A549 (cell line): ENCODE data around the gene ZDHHC3. TPM values are rescaled to one million over a fixed set of nuclear protein-coding genes. Genes with fewer than 3 reads are reported as not detected.

Experiments
- ATAC-seq, 2 experiments: fragments of 200-7000 bp in 1 of 2; fragments of >200 bp in 1 of 2; cut with Nextera tagmentation in 1 of 2; cut with Tn5 transposase in 1 of 2; 3 replicates each; pipeline versions ENCODE4 v1.8.0 to v1.9.1; 2018 to 2020; ENCODE audit warnings: mild to moderate bottlenecking in 1 of 2, moderate library complexity in 1 of 2
- CTCF ChIA-PET: fragments of 300-600 bp; sonication (Branson Sonifier 250); formaldehyde crosslinking; extraction: SDS; loops from one replicate; lab custom pipeline; 2021; ENCODE audit warnings: antibody characterized with exemption, inconsistent platforms; lab: Yijun Ruan, JAX
- POLR2A ChIA-PET: fragments of 350-600 bp; formaldehyde crosslinking; extraction: SDS; loops from one replicate; lab custom pipeline; 2021; ENCODE audit warnings: antibody characterized with exemption, inconsistent platforms; lab: Yijun Ruan, JAX
- DNase-seq, 2 experiments: peaks; one replicate each; pipeline versions ENCODE4 v3.0.0 to v3.0.0-alpha.2; 2011 to 2016; ENCODE audit warnings: low read depth in 1 of 2, low spot score in 1 of 2
- FAIRE-seq: peaks from 2 replicates; lab custom pipeline; 2011; peaks lifted over from hg19 to GRCh38; lab: Jason Lieb, UNC
- H3K27ac ChIP-seq, 2 experiments: fragments of >200 bp; sonication (Bioruptor Twin); formaldehyde crosslinking; 3 replicates each; pipeline ENCODE4 v1.5.1; 2016 to 2017
- H3K4me1 ChIP-seq: fragments of >200 bp; sonication (Bioruptor Twin); formaldehyde crosslinking; 3 replicates; pipeline ENCODE4 v1.6.1; 2016
- H3K4me2 ChIP-seq: fragments of >200 bp; sonication (Bioruptor Twin); formaldehyde crosslinking; 3 replicates; pipeline ENCODE4 v1.6.1; 2016
- H3K4me3 ChIP-seq: fragments of >200 bp; sonication (Bioruptor Twin); formaldehyde crosslinking; 3 replicates; pipeline ENCODE4 v1.5.1; 2016
- H3K9me3 ChIP-seq: fragments of >200 bp; sonication (Bioruptor Twin); formaldehyde crosslinking; 3 replicates; pipeline ENCODE4 v1.6.1; 2016
- ATOH8 ChIP-seq: fragments of 250-450 bp; sonication (Bioruptor Pico); IDR thresholded peaks from 2 replicates; pipeline ENCODE4 v1.5.0; 2020; ENCODE audit warnings: low read depth, mild to moderate bottlenecking, moderate library complexity
- BCL3 ChIP-seq: fragments of >200 bp; sonication (Bioruptor Twin); formaldehyde crosslinking; IDR thresholded peaks from 3 replicates; pipeline ENCODE4 v1.6.1; 2016
- BHLHE40 ChIP-seq: IDR thresholded peaks from 2 replicates; pipeline ENCODE4 v1.6.1; 2012; ENCODE audit warnings: low read depth, low read length, inconsistent platforms
- CHD2 ChIP-seq: fragments of 150-350 bp; IDR thresholded peaks from 2 replicates; pipeline ENCODE4 v1.6.1; 2014; ENCODE audit warnings: low read length; ENCODE audit not compliant: partially characterized antibody
- CHD4 ChIP-seq: fragments of 200-600 bp; sonication (generic); IDR thresholded peaks from 2 replicates; pipeline ENCODE4 v1.6.1; 2016; ENCODE audit warnings: antibody characterized with exemption, mild to moderate bottlenecking, borderline replicate concordance
- EHF ChIP-seq: fragments of 250-450 bp; sonication (Bioruptor Pico); IDR thresholded peaks from 2 replicates; pipeline ENCODE4 v1.5.0; 2020; ENCODE audit warnings: mild to moderate bottlenecking
- EP300 ChIP-seq, 2 experiments: fragments of >200 bp; sonication (Bioruptor Twin); formaldehyde crosslinking; IDR thresholded peaks; 2 replicates in 1 of 2; 3 replicates in 1 of 2; pipeline ENCODE4 v1.6.1; 2016 to 2017
- FOSB ChIP-seq: fragments of 250-450 bp; sonication (Bioruptor Pico); IDR thresholded peaks from 2 replicates; pipeline ENCODE4 v1.5.0; 2020; ENCODE audit warnings: mild to moderate bottlenecking, moderate library complexity
- GATA3 ChIP-seq: IDR thresholded peaks from 2 replicates; pipeline ENCODE4 v1.6.1; 2012; ENCODE audit warnings: borderline replicate concordance
- HOXA7 ChIP-seq: fragments of 250-450 bp; sonication (Bioruptor Pico); IDR thresholded peaks from 2 replicates; pipeline ENCODE4 v1.5.0; 2020; ENCODE audit warnings: mild to moderate bottlenecking, moderate library complexity
- KDM1A ChIP-seq: fragments of 200-600 bp; sonication (generic); IDR thresholded peaks from 2 replicates; pipeline ENCODE4 v1.6.1; 2016; ENCODE audit warnings: low read depth, mild to moderate bottlenecking
- MAZ ChIP-seq: fragments of 150-350 bp; IDR thresholded peaks from 2 replicates; pipeline ENCODE4 v1.6.1; 2014; ENCODE audit warnings: antibody characterized with exemption, low read depth, low read length, borderline replicate concordance
- NFE2L2 ChIP-seq: fragments of 150-350 bp; conservative IDR thresholded peaks from 2 replicates; pipeline ENCODE4 v1.6.1; 2014; ENCODE audit warnings: low read length
- RAD21 ChIP-seq, 2 experiments: fragments of >200 bp in 1 of 2; sonication (Bioruptor Twin) in 1 of 2; formaldehyde crosslinking in 1 of 2; IDR thresholded peaks in 1 of 2; conservative IDR thresholded peaks in 1 of 2; 2 replicates in 1 of 2; 3 replicates in 1 of 2; pipeline ENCODE4 v1.6.1; 2012 to 2018; ENCODE audit warnings: inconsistent platforms in 1 of 2
- RARB ChIP-seq: fragments of 250-450 bp; sonication (Bioruptor Pico); IDR thresholded peaks from 2 replicates; pipeline ENCODE4 v1.8.0; 2021; ENCODE audit warnings: mild to moderate bottlenecking, moderate library complexity
- RCOR1 ChIP-seq: fragments of 150-350 bp; IDR thresholded peaks from 2 replicates; pipeline ENCODE4 v1.6.1; 2014; ENCODE audit warnings: antibody characterized with exemption, low read length, low read depth
- REST ChIP-seq: fragments of 200-600 bp; sonication (generic); IDR thresholded peaks from 2 replicates; pipeline ENCODE4 v1.6.1; 2016; ENCODE audit warnings: antibody characterized with exemption, mild to moderate bottlenecking, moderate library complexity
- RNF2 ChIP-seq: fragments of 200-600 bp; sonication (generic); IDR thresholded peaks from 2 replicates; pipeline ENCODE4 v1.6.1; 2016; ENCODE audit warnings: low read depth, mild to moderate bottlenecking, antibody characterized with exemption, moderate library complexity, borderline replicate concordance
- SMC3 ChIP-seq: fragments of >200 bp; sonication (Bioruptor Twin); formaldehyde crosslinking; IDR thresholded peaks from 3 replicates; pipeline ENCODE4 v1.6.1; 2018; ENCODE audit warnings: inconsistent platforms
- ZNF302 ChIP-seq: fragments of 250-450 bp; sonication (Bioruptor Pico); IDR thresholded peaks from 2 replicates; pipeline ENCODE4 v1.9.0; 2021; ENCODE audit warnings: inconsistent platforms, mild to moderate bottlenecking, moderate library complexity
- WGBS: methylation state at CpG from one replicate; pipeline ENCODE4 v1.1.6; 2017; ENCODE audit errors: missing lambda C conversion rate; 5-methylcytosine and 5-hydroxymethylcytosine counted together
- polyA plus RNA-seq, 4 experiments: library from polyadenylated mRNA; depleted of rRNA in 3 of 4; stranded (reverse); fragments of >200 nt; fragmentation: RNase III in 1 of 4; extraction: RNeasy Plus Mini Kit Qiagen cat#74134 plus additional on column Dnase treatment in 1 of 4; gene quantifications; 2 replicates in 3 of 4; 3 replicates in 1 of 4; pipeline ENCODE4 v1.2.3, GENCODE V29; 2011 to 2017
- TF ChIP-seq, protein P1 (sequence below): fragments of >200 bp; sonication (Bioruptor Twin); formaldehyde crosslinking; IDR thresholded peaks from 3 replicates; pipeline ENCODE4 v1.5.1; 2016

The ZDHHC3 gene
- polyA plus RNA-seq, 2 of the 4 experiments (the other 2 are of a cell fraction), result 28.7 to 57.7 TPM

GRCh38 chr3:44932271-44932670, 43.7 kb downstream of the ZDHHC3 start (continued):
- TF ChIP-seq HOXA7 (no peak), SMC3 (no peak), RAD21 (conservative IDR thresholded peaks at IDR 0.05 in 1 of 2, IDR thresholded peaks at IDR 0.05 in 1 of 2) (no peak), KDM1A (no peak), RCOR1 (no peak), EP300 (IDR thresholded peaks at IDR 0.05) (no peak), CHD4 (no peak), ZNF302 (CRISPR knock-in tag) (no peak), ATOH8 (CRISPR knock-in tag) (no peak), BHLHE40 (no peak), GATA3 (no peak), FOSB (CRISPR knock-in tag) (no peak), RARB (CRISPR knock-in tag) (no peak)

DNA sequence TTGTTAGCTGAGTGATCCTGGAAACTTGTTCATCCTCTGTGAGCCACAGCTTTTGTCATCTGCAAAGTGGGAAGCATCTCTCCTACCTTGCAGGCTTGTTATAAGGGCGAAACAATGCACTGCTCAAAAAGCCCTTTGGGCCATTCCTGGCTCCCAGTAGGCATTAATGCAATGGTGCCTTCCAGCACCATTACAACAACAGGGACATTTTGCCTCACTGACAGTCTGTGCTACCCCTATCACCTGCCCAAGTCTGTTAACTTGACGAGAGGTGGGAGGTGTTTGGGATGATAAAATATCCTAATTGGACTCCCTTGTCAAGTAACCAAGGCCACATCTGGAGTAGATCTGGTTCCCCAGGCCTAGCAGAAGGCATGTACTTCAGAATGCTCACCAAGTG, 44.2 kb downstream of the ZDHHC3 start:
- H3K4me3 ChIP-seq, result no peak overlapping the region
- no peaks in the 10 kb centered on the region for H3K9me3 ChIP-seq
- TF ChIP-seq, protein P1, sequence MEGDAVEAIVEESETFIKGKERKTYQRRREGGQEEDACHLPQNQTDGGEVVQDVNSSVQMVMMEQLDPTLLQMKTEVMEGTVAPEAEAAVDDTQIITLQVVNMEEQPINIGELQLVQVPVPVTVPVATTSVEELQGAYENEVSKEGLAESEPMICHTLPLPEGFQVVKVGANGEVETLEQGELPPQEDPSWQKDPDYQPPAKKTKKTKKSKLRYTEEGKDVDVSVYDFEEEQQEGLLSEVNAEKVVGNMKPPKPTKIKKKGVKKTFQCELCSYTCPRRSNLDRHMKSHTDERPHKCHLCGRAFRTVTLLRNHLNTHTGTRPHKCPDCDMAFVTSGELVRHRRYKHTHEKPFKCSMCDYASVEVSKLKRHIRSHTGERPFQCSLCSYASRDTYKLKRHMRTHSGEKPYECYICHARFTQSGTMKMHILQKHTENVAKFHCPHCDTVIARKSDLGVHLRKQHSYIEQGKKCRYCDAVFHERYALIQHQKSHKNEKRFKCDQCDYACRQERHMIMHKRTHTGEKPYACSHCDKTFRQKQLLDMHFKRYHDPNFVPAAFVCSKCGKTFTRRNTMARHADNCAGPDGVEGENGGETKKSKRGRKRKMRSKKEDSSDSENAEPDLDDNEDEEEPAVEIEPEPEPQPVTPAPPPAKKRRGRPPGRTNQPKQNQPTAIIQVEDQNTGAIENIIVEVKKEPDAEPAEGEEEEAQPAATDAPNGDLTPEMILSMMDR, result no peak
- TF ChIP-seq CHD4 (no peak), FOSB (CRISPR knock-in tag) (no peak), SMC3 (no peak), KDM1A (no peak), MAZ (no peak), CHD2 (no peak), BCL3 (no peak), NFE2L2 (no peak), EHF (CRISPR knock-in tag) (no peak), REST (no peak), RNF2 (no peak)
- 89% methylated on average over 2 of the region's 2 CpGs for WGBS
- ChIA-PET POLR2A (no interaction called here), CTCF (interaction anchor here (1.1 kb wide), 1 partner anchor 17 kb away, joined by 3 read pairs; no protein-coding TSS in a partner anchor)
- no peak for DNase-seq
- no peak overlapping the region for H3K4me2 ChIP-seq
- H3K4me1 ChIP-seq, result no peaks in the 10 kb centered on the region
- no peak for FAIRE-seq
- ATAC-seq, result no peak
- H3K27ac ChIP-seq, result no peak overlapping the region
